G401.6 (cell line): ENCODE measurements around the gene BRD4.

Source experiments
- FAIRE-seq: peaks from 2 replicates; lab custom pipeline; 2012; peaks lifted over from hg19 to GRCh38; lab: Jason Lieb, UNC

Gene BRD4

DNA sequence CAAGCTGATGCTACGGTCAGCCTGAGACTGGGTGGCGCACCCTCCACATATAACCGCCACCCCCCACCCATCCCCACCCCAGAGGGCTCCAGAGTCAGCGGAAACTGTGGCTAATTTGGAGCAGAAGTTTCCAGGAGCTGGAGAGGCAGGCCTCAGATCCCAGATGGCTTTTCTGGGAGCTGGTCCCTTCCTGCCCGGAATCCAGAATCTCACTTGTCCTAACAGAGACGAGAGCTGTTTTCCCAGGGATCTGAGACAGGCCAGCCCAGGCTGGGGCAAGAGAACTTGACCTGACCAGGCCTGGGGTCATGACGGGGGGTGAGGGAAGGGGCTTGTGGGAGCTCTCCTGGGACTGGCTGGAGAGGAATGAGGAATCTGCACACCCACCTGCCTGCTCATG lies 106.6 kb downstream of the BRD4 start:
- no peak for FAIRE-seq

DNA sequence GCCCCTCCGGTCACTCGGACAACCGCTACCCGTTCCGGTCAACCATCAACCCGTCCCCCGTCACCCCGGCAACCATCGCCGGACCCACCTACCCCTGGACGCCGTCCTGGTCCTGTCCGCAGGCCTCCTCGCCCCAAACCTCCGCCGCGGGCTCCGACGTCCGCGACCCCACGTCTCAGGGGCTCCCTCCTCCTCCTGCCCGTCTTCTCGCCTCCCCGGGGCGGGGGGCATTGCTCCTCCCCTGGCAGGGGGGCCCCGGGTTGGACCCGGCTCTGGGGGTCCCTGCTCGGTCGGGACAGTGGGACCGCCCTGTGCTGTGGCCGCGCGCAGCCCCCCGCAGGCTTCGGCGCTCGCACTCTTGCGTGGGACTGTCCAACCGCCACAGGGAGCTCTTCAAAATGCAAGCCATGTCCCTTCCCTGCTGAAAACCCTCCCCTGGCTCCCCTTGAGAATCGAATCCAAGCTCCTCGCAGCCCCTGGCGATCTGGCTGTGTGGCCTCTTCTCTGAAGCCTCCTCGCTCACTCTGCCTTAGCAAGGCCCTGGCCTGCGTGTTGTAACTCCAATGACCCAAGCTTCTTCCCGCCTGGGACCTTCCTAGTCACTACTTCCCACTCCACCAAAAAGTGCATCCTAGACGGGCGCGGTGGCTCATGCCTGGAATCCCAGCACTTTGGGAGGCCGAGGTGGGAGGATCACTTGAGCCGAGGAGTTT lies 108.5 kb downstream of the BRD4 start:
- no peak for FAIRE-seq

GRCh38 chr19:15222738-15223648 lies 109.3 kb downstream of the BRD4 start:
- FAIRE-seq = peak; percentile 19

- FAIRE-seq = no peak
These were observed 111.5 kb downstream of the BRD4 start for GRCh38 chr19:15220833-15221232.

- FAIRE-seq = no peak
These were observed 113.8 kb downstream of the BRD4 start for GRCh38 chr19:15218501-15218900.

GRCh38 chr19:15216363-15216762 lies 116.0 kb downstream of the BRD4 start:
- FAIRE-seq = no peak

DNA sequence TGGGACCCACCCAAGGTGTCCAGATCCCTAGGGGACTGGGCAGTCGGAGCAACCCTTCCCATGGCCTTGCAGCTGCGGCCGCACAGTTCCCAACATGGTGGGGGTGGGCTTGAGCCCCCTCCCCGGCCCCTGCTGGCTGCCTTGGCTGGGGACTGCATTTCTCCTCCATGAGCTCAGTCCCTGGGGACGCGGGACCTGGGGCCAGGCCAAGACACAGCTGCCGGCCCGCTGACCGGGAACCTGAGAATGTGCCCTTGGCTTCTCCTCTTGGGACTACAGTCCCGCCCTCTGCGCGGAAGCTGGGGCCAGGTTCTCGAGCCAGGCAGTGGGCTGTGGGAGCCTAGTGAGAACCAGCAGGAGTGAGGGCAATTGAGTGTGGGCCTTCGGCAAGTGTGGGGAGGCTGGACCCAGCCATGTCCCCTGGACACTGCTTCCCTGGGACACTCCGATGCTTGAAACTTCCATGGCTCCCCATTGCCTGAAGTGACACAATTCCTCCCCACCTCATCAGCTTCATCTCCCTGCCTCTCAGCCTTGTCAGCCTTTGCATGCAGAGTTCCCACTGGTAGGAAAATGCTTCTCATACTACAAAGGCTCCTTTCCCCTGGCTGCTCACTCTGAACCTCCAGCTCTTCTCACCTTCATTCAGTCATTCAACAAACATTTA lies 118.5 kb downstream of the BRD4 start:
- no peak for FAIRE-seq

DNA sequence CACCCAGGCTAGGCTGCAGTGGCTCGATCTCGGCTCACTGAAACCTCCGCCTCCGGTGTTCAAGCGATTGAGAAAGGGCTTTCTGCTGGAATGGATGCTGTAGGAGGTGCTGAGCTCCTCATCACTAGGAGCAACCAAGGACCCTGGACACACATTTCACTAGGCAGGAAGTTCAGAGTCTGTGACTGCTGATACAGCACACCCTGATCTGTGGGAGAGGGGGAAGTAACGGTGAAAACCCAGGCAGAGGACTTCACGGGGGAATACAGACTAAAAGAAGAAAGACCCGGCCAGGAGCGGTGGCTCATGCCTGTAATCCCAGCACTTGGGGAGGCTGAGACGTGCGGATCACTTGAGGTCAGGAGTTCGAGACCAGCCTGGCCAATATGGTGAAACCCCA lies 119.6 kb downstream of the BRD4 start:
- FAIRE-seq = no peak

- no peak for FAIRE-seq
These were observed 122.0 kb downstream of the BRD4 start for GRCh38 chr19:15210323-15210781.

- FAIRE-seq = no peak
These were observed 130.8 kb downstream of the BRD4 start for GRCh38 chr19:15201374-15202023.

DNA sequence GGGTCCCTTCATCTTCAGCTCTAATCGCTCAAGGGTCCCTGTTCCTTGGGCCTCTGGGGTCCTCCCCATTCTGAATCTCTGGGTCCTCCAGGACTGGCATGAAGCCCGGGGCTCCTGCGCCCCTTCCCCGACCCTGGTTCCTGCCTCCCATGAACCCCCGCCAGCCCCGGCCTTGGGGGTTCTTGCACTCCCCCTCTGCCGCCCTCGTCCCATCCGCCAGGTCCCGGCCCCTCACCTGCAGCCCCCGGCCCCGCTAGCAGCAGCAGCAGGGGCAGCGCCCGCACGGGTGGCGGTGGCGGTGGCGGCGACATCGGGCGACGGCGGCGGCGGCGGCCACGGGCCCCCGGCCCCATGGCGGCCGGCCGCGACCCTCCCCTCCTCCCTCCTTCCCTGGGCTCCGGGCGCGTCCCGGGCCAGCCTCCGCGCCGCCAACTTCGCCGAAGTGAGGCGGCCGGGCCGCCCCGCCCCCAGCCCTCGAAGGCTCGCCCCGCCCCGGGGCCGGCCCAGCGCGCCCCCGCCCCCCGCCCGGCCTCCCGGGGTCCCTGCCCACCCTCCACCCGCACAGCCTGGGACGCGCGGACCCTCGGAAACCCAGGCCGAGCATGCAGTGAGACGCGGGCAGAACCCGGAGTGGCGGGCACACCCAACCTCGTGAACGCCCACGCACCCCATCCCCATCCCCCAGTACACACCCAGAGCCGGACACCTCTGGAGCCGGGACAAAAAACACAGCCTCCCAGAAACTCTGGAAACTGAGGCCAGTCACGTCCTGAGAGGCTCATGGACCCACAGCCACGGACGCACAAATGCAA lies 131.6 kb downstream of the BRD4 start, which contains the start of gene NOTCH3:
NOTCH3 (minus strand) TSS at position 443 of the 812 bp plus-strand sequence; CDS start at position 353, 90 bp downstream.
- FAIRE-seq = no peak

- FAIRE-seq = no peak
These were observed 132.4 kb downstream of the BRD4 start for GRCh38 chr19:15199661-15200552.

GRCh38 chr19:15198951-15199660 lies 133.2 kb downstream of the BRD4 start:
- no peak for FAIRE-seq

GRCh38 chr19:15197942-15198341 lies 134.4 kb downstream of the BRD4 start:
- no peak for FAIRE-seq

GRCh38 chr19:15197275-15197941 lies 134.9 kb downstream of the BRD4 start:
- FAIRE-seq = no peak

- no peak for FAIRE-seq
These were observed 135.9 kb downstream of the BRD4 start for GRCh38 chr19:15196360-15197005.

DNA sequence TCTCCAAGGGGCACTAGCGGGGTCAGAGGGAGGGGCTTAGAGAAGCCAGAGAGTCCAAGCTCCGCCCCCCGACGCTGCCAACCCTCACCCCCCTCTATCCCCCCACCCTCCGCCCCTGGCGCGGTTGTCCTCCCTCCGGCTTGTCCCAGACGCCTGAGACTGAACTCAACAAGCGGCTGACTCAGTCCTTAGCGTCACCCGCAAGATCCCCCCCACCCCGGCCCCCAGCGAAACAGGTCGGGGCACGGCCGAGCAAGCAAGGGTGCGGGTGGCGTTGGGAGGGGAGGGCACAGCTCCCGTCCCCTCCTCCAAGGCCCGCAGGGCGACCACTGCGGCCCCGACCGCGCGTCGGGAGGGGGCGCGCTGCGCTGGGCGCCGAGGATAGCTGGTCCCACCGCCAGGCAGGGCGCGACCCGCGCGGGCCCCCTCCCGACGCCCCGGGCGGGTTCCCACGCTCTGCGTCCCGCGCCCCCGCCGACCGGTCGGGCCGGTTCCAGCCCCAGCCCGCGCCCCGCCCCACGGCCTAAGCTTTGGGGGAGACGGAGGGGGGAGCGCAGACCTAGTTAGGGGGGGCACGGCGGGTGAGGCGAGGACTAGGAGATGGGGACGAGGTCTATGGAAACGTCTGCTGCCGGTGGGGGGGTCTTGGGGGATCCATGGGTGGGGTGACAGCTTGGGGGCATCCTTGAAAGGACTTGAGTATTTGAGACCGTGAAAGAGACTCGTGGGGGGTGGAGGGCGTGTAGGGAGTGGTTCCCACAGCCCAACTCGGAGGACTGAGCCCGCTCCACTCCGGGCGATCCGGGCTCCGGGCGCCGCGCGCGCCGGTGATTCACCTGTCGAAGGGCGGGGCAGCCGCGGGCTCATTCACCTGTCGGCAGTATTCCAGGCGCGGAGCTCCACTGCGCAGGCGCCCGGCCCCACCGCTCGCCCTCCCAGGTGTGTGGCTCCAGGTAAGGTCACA lies 136.7 kb downstream of the BRD4 start:
- FAIRE-seq = no peak
